ENCODE measurements around the gene CDCA7. TPM values are rescaled to one million over a fixed set of nuclear protein-coding genes. Genes with fewer than 3 reads are reported as not detected.
"Not testable (repeated sequence)": the region's sequence is repeated elsewhere in the genome, so short reads cannot be mapped to it uniquely, and the experiment has no call there.

The CDCA7 gene
- 116 and 118 TPM in 2 replicates for total RNA-seq

DNA sequence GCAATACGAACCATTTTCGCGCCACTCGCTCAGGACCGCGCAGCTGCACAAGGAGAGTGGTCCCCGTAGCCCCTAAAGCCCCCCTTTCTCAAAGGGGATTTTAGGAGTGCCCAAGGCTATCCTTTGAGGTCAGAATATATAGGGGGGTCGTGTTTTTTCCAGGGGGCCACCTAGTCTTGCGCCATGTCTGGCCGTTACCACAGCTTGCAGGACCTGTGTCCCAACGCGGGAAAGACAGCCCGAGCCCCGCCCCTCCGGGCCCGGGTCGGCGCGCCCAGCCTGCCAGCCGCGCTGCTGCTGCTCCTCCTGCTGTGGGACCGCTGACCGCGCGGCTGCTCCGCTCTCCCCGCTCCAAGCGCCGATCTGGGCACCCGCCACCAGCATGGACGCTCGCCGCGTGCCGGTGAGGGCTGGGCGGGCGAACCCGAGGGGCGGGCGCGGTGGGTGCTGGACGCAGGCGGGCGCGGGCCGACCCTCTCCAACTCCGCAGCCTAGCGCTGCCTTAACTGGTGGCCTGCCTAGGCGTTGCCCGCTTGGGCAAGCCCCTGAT lies at the start of gene CDCA7:
Gene CDCA7 (plus strand): TSS at position 291 of the 550 bp plus-strand sequence. CDS start 92 bp downstream, at position 383.
- peaks cover 39% of the 10 kb centered on the region for H3K4me1 Mint-ChIP-seq
- peaks cover 11% of the 10 kb centered on the region for H3K27me3 Mint-ChIP-seq
- peaks cover 27% of the 10 kb centered on the region for H3K36me3 Mint-ChIP-seq (ENCODE audit: low read depth)
- peak; percentile 94 for DNase-seq
- intact Hi-C loops (cut with micrococcal nuclease) = loop anchor here (1.0 to 10.0 kb wide), 9 partner anchors 16 to 890 kb away; partner anchors contain the start of genes MAP3K20, OLA1 and PDK1
- peak within 1 kb of the TSS; percentile 92 for H3K4me3 Mint-ChIP-seq
- H3K27ac Mint-ChIP-seq = peak within 1 kb of the TSS; percentile 92
- H3K9me3 Mint-ChIP-seq = no peaks in the 10 kb centered on the region

DNA sequence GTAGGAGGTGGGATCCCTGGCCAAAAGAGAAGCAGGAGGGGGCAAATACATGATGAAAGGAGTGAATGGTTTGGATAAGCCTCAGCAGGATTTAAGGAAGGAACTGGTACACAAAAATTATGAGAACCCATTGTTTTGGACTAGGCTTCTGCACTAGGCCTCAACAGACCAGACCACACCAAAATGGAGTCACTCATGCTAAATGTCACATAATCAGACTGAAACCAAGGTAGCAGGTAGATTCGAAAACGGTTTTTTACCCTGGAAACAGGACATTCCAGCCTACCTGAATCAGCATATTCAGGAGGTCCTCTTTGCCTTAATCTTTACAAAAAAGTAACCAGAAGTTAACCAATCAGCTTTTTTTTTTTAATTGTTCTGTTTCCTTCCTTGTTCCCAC lies 49.4 kb upstream of the CDCA7 start:
- peaks cover 5% of the 10 kb centered on the region for H3K9me3 Mint-ChIP-seq
- H3K4me1 Mint-ChIP-seq = peaks cover 3% of the 10 kb centered on the region
- H3K4me3 Mint-ChIP-seq = no peak overlapping the region
- no peaks in the 10 kb centered on the region for H3K27me3 Mint-ChIP-seq
- intact Hi-C loops (cut with micrococcal nuclease) = no loop called here
- no peak for DNase-seq
- H3K27ac Mint-ChIP-seq = no peak overlapping the region
- H3K36me3 Mint-ChIP-seq (ENCODE audit: low read depth) = no peaks in the 10 kb centered on the region

DNA sequence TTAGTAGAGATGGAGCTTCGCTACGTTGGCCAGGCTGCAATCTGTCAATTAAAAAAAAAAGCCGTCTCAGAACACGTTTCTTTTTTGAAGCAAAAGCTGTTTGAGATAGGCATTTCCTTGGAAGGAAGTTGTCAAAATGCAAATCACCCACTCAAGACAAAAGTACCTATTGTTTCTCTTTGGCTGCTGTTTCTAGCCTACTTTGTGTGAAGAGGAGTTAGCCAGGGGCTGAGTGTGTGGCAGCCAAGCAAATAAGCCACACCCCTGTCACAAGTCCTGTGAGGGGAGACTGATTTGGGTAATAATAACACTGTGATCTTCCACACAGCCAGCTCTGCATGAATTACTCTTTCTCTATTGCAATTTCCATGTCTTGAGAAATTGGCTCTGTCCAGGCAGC lies 47.4 kb upstream of the CDCA7 start:
- DNase-seq = no peak
- no peak overlapping the region for H3K4me3 Mint-ChIP-seq

DNA sequence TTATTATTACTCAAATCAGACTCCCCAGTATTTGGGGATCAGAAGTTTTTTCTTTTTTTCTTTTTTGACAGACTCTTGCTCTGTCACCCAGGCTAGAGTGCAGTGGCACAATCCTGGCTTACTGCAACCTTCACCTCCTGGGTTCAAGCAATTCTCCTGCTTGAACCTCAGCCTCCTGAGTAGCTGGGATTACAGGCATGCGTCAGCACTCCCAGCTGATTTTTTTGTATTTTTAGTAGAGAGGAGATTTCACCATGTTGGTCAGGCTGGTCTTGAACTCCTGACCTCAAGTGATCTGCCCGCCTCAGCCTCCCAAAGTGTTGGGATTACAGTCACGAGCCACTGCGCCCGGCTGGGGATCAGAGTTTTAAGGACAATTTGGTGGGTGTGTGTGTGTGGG lies 45.3 kb upstream of the CDCA7 start:
- intact Hi-C loops (cut with micrococcal nuclease); H3K4me1 Mint-ChIP-seq; H3K27me3 Mint-ChIP-seq: not testable (repeated sequence)

More for the DNA sequence above, 47.4 kb upstream of the CDCA7 start:
- peaks cover 5% of the 10 kb centered on the region for H3K9me3 Mint-ChIP-seq
- no peak overlapping the region for H3K27ac Mint-ChIP-seq
- no peaks in the 10 kb centered on the region for H3K27me3 Mint-ChIP-seq
- peaks cover 3% of the 10 kb centered on the region for H3K4me1 Mint-ChIP-seq
- H3K36me3 Mint-ChIP-seq (ENCODE audit: low read depth) = no peaks in the 10 kb centered on the region
- intact Hi-C loops (cut with micrococcal nuclease) = no loop called here

DNA sequence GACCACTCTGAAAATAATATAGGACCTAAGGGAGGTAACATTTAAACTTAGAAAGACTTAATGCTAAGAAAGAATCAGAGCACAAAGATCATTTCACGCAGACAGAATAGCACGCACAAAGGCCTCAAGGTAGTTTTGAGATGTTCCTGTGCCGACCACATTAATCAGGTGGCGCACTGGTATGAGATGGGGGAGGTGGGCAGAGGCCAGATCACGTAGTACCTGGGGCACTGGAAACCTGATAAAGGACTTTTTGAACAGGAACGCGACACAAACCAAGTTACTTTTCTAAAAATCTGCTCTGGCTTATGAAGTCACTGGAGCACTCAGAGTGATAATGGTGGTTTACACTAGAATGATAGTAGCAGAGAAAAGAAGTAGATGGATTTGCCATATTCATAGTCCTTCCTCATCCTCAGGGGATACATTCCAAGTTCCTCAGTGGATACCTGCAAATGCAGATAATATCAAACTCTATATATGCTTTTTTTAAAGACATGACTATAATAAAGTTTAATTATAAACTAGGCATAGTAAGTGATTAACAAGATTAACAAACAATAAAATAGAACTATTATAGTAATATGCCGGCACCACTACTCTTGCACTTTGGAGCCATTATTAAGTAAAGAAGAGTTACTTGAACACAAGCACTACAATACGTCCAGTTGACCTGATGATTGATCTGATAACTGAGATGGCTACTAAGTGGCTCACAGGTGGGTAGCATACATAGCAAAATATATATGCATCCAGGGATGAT lies 42.6 kb upstream of the CDCA7 start:
- H3K27ac Mint-ChIP-seq = no peak overlapping the region
- H3K4me1 Mint-ChIP-seq = peaks cover 3% of the 10 kb centered on the region
- intact Hi-C loops (cut with micrococcal nuclease) = no loop called here
- peaks cover 6% of the 10 kb centered on the region for H3K27me3 Mint-ChIP-seq
- H3K36me3 Mint-ChIP-seq (ENCODE audit: low read depth) = no peaks in the 10 kb centered on the region
- no peaks in the 10 kb centered on the region for H3K9me3 Mint-ChIP-seq
- no peak overlapping the region for H3K4me3 Mint-ChIP-seq
- no peak for DNase-seq

More for the DNA sequence above, 45.3 kb upstream of the CDCA7 start:
- H3K9me3 Mint-ChIP-seq; DNase-seq; H3K27ac Mint-ChIP-seq; H3K36me3 Mint-ChIP-seq (ENCODE audit: low read depth); H3K4me3 Mint-ChIP-seq: not testable (repeated sequence)

DNA sequence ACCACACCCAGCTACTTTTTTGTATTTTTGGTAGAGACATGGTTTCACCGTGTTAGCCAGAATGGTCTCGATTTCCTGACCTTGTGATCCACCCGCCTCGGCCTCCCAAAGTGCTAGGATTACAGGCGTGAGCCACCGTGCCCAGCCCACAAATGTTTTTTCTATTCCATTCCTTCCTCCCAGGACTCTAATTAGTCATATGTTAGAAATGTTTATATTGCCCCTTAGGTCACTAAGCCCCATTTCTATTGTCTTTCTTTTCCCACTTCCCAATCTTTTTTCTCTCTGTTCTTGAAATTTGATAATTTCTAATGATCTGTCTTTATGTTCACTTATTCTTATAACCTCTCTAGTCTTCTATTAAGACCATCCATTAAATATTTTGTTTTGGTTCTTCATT lies 31.3 kb upstream of the CDCA7 start:
- intact Hi-C loops (cut with micrococcal nuclease) = no loop called here
- peaks cover 21% of the 10 kb centered on the region for H3K27me3 Mint-ChIP-seq
- no peak for DNase-seq
- H3K4me3 Mint-ChIP-seq = no peak overlapping the region
- no peak overlapping the region for H3K27ac Mint-ChIP-seq
- H3K9me3 Mint-ChIP-seq = peaks cover 13% of the 10 kb centered on the region
- H3K36me3 Mint-ChIP-seq (ENCODE audit: low read depth) = no peaks in the 10 kb centered on the region
- no peaks in the 10 kb centered on the region for H3K4me1 Mint-ChIP-seq

DNA sequence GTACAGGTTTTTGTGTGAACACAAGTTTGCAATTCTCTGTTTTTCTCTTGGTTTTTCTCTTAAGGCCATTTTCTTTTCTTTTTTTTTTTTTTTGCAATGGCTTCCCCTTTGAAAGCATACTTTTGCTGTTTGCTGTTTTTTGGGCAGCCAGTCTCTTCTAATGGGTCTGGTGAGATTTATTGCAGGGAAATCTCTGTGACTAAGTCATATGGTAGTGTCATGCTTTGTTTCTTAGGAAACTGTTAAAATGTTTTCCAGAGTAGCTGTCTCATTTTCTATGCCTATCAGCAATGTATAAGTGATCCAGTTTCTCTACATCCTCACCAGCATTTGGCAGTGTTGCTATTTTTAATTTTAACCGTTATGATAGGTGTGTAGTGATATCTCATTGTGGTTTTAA lies 27.9 kb upstream of the CDCA7 start:
- no peaks in the 10 kb centered on the region for H3K4me1 Mint-ChIP-seq
- DNase-seq = no peak
- no peak overlapping the region for H3K27ac Mint-ChIP-seq
- intact Hi-C loops (cut with micrococcal nuclease) = no loop called here
- peaks cover 16% of the 10 kb centered on the region for H3K27me3 Mint-ChIP-seq
- no peaks in the 10 kb centered on the region for H3K36me3 Mint-ChIP-seq (ENCODE audit: low read depth)
- peaks cover 16% of the 10 kb centered on the region for H3K9me3 Mint-ChIP-seq
- no peak overlapping the region for H3K4me3 Mint-ChIP-seq

DNA sequence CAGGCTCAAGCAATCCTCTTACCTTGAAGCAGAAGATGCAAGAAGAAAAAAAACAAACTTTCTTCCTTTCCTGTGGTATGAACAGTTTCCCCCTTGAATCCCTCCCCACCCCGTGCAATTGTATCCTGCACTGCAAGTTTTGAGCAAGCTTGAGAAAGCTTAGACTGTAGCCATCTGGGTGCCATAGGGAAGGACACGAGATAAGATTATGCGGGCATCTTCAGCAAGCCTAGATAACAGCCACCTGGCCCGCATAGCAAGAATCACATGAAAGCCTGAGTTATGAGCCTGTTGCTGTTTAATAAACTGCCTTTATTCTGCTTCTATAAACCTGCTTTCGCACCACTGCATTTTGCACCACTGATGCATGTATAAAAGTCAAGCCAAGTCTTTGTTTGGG lies 27.3 kb upstream of the CDCA7 start:
- H3K4me3 Mint-ChIP-seq = no peak overlapping the region
- intact Hi-C loops (cut with micrococcal nuclease) = no loop called here
- H3K9me3 Mint-ChIP-seq = peaks cover 16% of the 10 kb centered on the region
- DNase-seq = no peak
- no peak overlapping the region for H3K27ac Mint-ChIP-seq
- no peaks in the 10 kb centered on the region for H3K4me1 Mint-ChIP-seq
- peaks cover 12% of the 10 kb centered on the region for H3K27me3 Mint-ChIP-seq
- no peaks in the 10 kb centered on the region for H3K36me3 Mint-ChIP-seq (ENCODE audit: low read depth)

DNA sequence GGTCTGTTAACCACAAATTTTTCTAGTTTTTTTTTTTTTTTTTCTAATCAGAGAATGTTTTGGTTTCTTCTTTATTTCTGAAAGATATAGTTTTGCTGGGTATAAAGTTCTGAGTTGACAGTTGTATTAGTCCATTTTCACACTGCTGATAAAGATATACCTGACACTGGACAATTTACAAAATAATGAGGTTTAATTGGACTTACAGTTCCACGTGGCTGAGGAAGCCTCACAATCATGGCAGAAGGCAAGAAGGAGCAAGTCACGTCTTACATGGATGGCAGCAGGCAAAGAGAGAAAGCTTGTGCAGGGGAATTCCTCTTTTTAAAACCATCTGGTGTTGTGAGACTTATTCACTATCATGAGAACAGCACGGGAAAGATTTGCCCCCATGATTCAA lies 21.7 kb upstream of the CDCA7 start:
- DNase-seq; H3K36me3 Mint-ChIP-seq (ENCODE audit: low read depth): not testable (repeated sequence)

DNA sequence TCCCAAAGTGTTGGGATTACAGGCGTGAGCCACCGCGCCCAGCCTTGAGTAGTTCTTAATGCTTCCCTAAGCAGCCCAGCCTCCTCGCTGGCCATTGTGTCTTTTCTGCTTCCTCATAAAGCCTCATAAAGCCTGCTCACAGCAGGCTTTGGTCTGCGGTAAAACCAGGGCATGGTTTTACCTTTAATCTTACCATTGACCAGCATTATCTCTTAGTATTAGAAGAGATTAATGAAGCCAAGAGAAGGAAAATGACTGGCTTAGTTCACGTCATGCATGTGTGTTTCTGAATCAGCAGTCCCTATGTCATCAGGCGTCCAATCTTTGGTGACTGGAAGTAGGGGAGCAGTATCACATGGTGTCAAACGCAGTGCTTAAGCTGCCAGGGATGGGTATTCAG lies 14.9 kb upstream of the CDCA7 start:
- Mint-ChIP-seq H3K27me3 (peaks cover 10% of the 10 kb centered on the region), H3K27ac (no peak overlapping the region), H3K36me3 (ENCODE audit: low read depth) (no peaks in the 10 kb centered on the region), H3K4me1 (no peaks in the 10 kb centered on the region), H3K9me3 (peaks cover 5% of the 10 kb centered on the region), H3K4me3 (no peak overlapping the region)
- intact Hi-C loops (cut with micrococcal nuclease) = no loop called here
- no peak for DNase-seq

More for the DNA sequence above, 21.7 kb upstream of the CDCA7 start:
- H3K27ac Mint-ChIP-seq; intact Hi-C loops (cut with micrococcal nuclease); H3K4me1 Mint-ChIP-seq; H3K4me3 Mint-ChIP-seq: not testable (repeated sequence)
- peaks cover 11% of the 10 kb centered on the region for H3K27me3 Mint-ChIP-seq
- H3K9me3 Mint-ChIP-seq = peaks cover 19% of the 10 kb centered on the region

DNA sequence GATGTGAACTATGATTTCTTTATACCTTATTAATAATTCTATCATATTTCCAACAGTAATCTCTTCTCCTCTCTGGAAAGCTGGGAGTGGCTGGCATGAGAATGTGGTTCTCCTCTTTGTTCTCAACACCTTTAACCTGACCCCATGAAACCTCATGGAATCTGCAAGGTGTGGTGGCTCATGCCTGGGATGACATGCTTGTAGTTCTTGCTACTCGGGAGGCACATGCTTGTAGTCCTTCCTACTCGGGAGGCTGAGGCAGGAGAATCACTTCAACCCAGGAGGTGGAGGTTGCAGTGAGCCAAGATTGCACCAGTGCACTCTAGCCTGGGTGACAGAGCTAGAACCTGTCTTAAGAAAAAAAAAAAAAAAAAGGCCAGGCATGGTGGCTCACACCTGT lies 10.8 kb upstream of the CDCA7 start:
- Mint-ChIP-seq H3K36me3 (ENCODE audit: low read depth) (no peaks in the 10 kb centered on the region), H3K27ac (no peak overlapping the region), H3K4me1 (no peaks in the 10 kb centered on the region), H3K27me3 (peaks cover 3% of the 10 kb centered on the region), H3K4me3 (no peak overlapping the region), H3K9me3 (peaks cover 9% of the 10 kb centered on the region)
- no peak for DNase-seq
- intact Hi-C loops (cut with micrococcal nuclease) = no loop called here

DNA sequence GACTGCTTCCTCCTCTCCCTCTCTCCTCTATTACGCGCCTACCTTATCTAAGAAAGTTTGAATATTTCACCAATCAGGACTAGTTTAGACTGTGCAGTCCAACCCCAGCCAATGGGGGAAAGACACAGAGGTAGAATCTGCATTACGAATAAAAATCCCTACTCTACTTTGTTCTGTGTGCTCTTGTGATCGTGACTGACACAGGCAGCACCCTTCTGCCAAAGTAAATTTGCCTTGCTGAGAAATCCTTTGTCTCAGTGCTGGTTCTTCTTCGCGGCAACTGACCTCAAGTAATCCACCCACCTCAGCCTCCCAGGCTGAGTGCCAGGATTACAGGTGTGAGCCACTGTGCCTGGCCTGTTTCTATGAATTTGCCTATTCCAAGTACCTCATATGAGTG lies 8.6 kb upstream of the CDCA7 start:
- no peaks in the 10 kb centered on the region for H3K36me3 Mint-ChIP-seq (ENCODE audit: low read depth)
- peaks cover 9% of the 10 kb centered on the region for H3K9me3 Mint-ChIP-seq
- H3K4me1 Mint-ChIP-seq = peaks cover 6% of the 10 kb centered on the region
- H3K4me3 Mint-ChIP-seq = no peak overlapping the region
- H3K27ac Mint-ChIP-seq = no peak overlapping the region
- intact Hi-C loops (cut with micrococcal nuclease) = no loop called here
- DNase-seq = no peak
- H3K27me3 Mint-ChIP-seq = peaks cover 13% of the 10 kb centered on the region

DNA sequence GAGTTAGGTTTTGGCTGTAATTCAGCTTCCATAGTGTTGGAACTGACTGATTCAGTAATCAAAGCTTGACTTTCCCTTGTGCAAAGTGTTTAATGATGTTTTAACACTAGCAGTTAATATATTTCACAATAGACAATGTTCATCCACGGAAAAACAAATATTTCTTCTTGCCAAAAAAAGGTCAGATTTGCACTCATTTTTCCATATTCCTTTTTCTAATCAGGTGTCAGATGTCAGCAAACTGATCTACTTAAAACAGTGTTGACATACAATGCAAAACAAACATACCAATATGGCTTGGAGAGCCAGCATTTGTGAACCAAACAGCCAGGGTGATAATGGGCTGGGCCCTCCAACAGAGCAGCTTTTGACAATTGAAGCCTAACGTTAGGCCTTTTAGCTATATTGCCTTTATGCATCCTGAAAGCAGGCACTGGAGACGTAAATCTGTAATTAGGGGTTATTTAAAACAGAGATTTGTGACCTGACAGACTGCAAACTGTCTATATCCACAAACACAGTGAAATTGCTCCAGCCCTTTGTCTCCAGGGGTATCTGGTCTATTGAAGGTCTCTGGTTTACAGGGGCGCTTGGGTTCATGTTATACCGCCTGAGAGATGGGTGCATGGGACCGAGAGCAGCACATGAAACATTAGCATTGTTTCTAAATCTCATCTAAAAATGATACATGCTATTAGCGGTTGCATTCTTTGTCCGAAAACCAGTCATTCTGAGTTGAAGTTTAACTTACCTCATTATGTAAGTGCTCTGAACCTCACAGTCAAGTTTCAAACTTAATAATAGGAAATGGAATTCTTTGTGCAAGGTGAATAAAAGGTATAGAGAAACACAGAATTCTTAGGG lies 7.1 kb upstream of the CDCA7 start:
- Mint-ChIP-seq H3K36me3 (ENCODE audit: low read depth) (no peaks in the 10 kb centered on the region), H3K27me3 (peaks cover 15% of the 10 kb centered on the region), H3K4me1 (peaks cover 6% of the 10 kb centered on the region), H3K4me3 (no peak overlapping the region), H3K27ac (no peak overlapping the region), H3K9me3 (peaks cover 9% of the 10 kb centered on the region)
- intact Hi-C loops (cut with micrococcal nuclease) = no loop called here
- no peak for DNase-seq

DNA sequence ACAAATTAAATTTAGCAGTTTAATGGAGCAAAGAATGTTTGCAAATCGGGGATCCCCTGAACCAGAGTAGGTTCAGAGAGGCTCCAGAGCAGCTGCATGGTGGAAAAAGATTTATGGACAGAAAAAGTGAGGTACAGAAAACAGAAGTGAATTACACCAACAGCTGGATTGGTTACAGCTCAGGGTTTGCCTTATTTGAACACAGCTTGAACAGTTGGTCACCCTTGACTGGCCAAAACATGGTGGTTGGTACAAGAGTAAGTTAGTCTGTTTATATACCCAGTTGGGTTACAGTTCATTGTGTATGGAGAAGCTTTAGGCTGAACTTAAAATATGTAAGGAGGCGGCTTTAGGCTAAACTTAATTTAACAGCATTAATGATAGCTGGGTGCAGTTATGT lies 5.4 kb upstream of the CDCA7 start:
- DNase-seq = no peak
- intact Hi-C loops (cut with micrococcal nuclease) = no loop called here
- peaks cover 9% of the 10 kb centered on the region for H3K9me3 Mint-ChIP-seq
- H3K36me3 Mint-ChIP-seq (ENCODE audit: low read depth) = no peaks in the 10 kb centered on the region
- H3K27me3 Mint-ChIP-seq = peaks cover 13% of the 10 kb centered on the region
- peaks cover 17% of the 10 kb centered on the region for H3K4me1 Mint-ChIP-seq
- no peak overlapping the region for H3K27ac Mint-ChIP-seq
- H3K4me3 Mint-ChIP-seq = no peak overlapping the region
